Daoy (cell line): ENCODE data around the gene FOLH1. TPM values are rescaled to one million over a fixed set of nuclear protein-coding genes. Genes with fewer than 3 reads are reported as not detected.
"Not testable (repeated sequence)": the region's sequence is repeated elsewhere in the genome, so short reads cannot be mapped to it uniquely, and the experiment has no call there.

ENCODE experiments used
- DNase-seq: peaks from one replicate; pipeline ENCODE4 v3.0.0-alpha.2; 2015; ENCODE audit warnings: low read depth
- total RNA-seq: library from RNA; depleted of rRNA; stranded (reverse); fragments of >200 nt; shearing (Covaris generic); gene quantifications from 2 replicates; pipeline ENCODE4 v1.2.3, GENCODE V29; 2014; rRNA removed

FOLH1 gene
- total RNA-seq, 1 experiment from 2014 or later = not detected

- not testable (repeated sequence) for DNase-seq
Observed at GRCh38 chr11:49177936-49178335, 30.5 kb downstream of the FOLH1 start.

- DNase-seq = not testable (repeated sequence)
Observed at GRCh38 chr11:49175378-49175777, 33.0 kb downstream of the FOLH1 start.

GRCh38 chr11:49174691-49175366, 33.6 kb downstream of the FOLH1 start:
- DNase-seq = not testable (repeated sequence)

- DNase-seq = not testable (repeated sequence)
Observed at GRCh38 chr11:49171613-49172012, 36.8 kb downstream of the FOLH1 start.

GRCh38 chr11:49169579-49169978, 38.8 kb downstream of the FOLH1 start:
- not testable (repeated sequence) for DNase-seq

- DNase-seq = not testable (repeated sequence)
Observed at GRCh38 chr11:49168992-49169391, 39.4 kb downstream of the FOLH1 start.

- no peak for DNase-seq
Observed at GRCh38 chr11:49151211-49151610, 57.2 kb downstream of the FOLH1 start.

- DNase-seq = not testable (repeated sequence)
Observed at GRCh38 chr11:49102356-49102755, 106.0 kb downstream of the FOLH1 start.

Other genes with a start within 250 kb of the FOLH1 start
- gene TRIM51G, start 224.7 kb downstream of the FOLH1 start, total RNA-seq = not detected in 2 replicates
- gene TRIM49B, start 179.8 kb downstream of the FOLH1 start, total RNA-seq = not detected in 2 replicates
- gene TRIM64C, start 149.5 kb downstream of the FOLH1 start, total RNA-seq = not detected in 2 replicates